HG02970 (cell line): ENCODE measurements around the gene CCT8.
"Not testable (repeated sequence)": the region's sequence is repeated elsewhere in the genome, so short reads cannot be mapped to it uniquely, and the experiment has no call there.

Source experiments
- ATAC-seq: cut with Tn5 transposase; IDR thresholded peaks from one replicate; pipeline ENCODE4 v1.9.1; 2021; ENCODE audit warnings: mild to moderate bottlenecking, moderate library complexity, moderate number of reproducible peaks; ENCODE audit not compliant: unreplicated experiment, low FRiP score

The CCT8 gene

DNA sequence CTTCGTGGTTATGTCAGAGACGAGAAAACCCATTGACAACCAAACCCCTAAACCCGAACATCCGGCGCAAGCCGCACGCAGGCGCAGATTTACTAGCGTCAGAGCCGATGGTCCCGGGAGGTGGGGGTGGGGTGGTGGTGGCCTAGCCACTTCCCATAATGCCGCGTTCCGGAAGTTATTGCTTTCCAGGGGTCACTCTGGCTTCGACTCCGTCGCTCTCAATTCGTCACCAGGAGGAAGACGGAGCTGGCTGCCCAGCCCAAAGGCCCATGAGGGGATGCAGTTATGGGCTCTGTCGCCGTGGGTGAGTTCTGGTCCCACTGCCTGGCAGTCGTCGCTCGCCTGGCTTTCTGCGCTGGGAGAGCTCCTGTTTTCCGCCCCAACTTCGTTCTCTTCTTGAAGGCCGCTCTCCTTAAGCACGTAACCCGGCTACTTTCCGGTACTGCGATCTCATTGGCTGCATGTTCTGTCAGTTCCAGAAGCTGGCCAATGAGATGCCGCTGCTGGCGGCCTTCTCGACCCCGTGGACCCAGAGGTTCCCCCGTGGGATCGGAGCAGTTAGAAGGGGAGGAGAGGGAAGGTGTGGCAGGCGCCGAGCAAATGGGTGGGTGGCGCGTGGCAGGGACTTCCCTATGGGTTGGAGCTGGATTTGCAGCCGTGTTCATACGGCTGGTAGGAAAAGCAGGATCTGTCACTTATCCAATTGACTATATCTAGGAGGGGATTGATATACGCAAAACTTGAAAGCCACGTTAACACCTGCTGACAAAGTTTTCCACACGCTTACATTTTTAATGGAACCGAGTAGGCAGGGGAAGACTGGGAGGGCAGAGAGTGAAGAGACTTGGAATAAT is 48.7 kb downstream of the CCT8 start, which contains the start of gene USP16:
USP16 (plus strand) TSS at position 195 of the 854 bp plus-strand sequence. CDS start 3,246 bp downstream, outside the sequence.
- ATAC-seq = peak; percentile 98

DNA sequence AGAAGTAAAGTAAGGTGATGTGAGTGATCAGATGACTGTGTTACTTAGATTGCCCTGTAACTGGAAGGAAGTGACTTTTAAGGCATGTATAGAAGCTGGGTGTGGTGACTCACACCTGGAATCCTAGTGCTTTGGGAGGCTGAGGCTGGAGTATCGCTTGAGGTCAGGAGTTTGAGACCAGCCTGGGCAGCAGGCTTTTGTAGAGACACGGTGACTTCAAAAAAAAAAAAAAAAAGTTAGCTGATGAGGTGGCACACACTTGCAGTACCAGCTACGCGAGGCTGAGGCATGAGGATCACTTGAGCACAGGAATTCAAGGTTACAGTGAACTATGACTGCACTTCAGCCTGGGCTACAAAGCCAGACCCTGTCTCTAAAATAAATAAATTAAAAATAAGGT is 51.3 kb downstream of the CCT8 start:
- ATAC-seq = no peak

DNA sequence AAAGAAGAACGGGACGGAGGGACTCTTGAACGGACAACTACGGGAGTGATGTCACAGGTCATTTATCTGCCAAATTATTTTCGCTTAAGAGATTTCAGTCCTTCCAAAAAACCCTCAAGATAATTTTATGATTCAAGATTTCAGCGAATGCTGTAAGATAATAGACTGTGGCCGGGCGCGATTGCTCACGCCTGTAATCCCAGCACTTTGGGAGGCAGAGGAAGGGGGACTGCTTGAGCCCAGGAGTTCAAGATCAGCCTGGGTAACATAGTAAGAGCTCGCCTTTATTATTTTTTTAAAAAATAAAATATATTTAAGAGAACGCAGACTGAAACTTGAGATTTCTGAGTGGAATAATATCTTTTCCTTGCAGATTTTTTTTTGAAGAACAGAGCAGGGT is 54.9 kb downstream of the CCT8 start:
- no peak for ATAC-seq

DNA sequence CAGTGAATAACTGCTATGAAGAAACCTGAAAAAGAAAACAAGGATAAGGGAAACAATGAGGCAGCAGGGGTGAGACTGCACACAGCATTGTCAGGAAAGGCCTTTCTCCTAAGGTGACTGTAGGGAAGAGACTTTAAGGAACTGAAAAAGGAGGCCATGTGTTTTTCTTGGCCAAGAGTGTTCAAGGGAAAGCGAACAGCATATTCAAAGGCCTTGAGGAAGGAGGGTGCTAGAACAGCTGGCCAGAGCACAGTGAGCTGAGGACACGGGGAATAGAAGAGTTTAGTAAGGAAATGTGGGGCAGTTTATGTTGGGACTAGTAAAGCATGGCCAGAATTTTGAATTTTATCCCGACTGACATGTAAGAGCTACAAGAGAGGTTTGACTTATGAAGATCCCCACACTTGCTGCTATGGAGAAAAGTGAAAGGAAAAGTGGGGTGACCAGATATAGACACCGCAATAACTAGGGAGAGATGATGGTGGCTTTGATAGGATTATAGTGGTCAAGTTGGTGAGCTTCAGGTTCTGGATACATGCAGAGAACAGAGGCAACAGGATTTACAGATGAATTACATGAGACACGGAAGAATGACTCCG is 55.7 kb downstream of the CCT8 start:
- ATAC-seq = no peak

DNA sequence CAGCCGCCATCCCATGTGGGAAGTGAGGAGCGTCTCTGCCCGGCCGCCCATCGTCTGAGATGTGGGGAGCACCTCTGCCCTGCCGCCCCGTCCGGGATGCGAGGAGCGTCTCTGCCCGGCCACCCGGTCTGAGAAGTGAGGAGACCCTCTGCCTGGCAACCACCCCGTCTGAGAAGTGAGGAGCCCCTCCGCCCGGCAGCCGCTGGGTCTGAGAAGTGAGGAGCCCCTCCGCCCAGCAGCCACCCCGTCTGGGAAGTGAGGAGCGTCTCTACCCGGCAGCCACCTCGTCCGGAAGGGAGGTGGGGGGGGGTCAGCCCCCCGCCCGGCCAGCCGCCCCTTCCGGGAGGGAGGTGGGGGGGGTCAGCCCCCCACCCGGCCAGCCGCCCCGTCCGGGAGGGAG is 62.2 kb downstream of the CCT8 start:
- ATAC-seq = not testable (repeated sequence)

DNA sequence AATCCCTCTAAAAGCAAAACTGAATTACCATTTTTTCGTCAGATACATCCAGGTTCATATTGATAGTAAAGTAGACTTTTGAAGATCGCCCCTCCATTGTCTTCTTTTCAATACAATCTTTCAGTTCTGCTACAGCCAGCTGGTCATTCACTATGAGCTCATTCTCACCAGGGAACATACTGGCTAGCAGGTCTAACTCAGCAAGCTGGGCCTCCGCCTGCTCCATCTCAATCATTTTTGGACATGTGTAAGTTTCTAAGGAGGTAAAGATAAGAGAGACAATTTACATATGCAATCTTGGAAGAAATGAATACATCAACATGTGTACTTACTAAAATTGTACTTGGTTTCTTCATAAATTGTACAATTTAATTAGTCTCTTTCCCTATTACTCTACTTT is 65.1 kb downstream of the CCT8 start:
- no peak for ATAC-seq

DNA sequence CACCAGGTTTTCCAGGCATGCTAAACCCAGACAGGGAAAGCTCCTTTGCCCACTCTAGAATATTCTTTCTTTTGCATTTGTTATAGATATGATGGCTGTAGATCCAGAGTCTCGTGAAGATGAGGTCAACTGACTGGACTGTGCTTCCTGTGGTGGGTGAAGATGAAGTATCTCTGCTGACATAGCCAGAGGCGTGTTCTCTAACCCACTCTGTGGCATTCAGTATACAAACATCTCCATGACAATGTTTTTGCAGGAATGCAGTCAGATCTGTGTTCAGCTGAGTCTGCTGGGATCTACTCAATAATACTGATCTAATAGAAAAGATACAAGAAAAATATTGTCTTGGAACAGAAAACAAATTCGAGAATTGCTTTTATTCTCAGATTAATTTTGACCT is 65.6 kb downstream of the CCT8 start:
- no peak for ATAC-seq

DNA sequence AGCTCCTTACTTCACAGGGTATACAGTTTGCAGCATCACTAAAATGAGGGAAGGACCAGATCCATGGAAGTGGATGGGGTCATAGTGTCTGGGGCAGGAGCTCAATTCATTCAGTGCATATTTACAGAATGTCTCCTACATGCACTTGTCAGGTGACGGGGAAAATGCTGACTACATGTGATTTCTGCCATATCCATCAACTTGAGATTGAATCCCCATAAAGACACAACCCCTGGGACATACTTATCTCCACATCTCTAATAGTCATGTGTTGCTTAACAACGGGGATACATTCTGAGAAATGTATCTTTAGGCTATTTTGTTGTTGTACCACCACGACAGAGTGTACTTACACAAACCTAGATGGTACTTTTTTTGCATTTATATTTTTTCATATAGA is 66.3 kb downstream of the CCT8 start:
- ATAC-seq = no peak
